Retinal pigment epithelial cell (primary cell): Measurements from ENCODE around the gene ANO10.

Source experiments
- DNase-seq: peaks from one replicate; pipeline ENCODE4 v3.0.0-alpha.2; 2010; ENCODE audit warnings: low read depth
- H3K4me3 ChIP-seq: 2 replicates; pipeline ENCODE4 v1.5.1; 2011; ENCODE audit warnings: mild to moderate bottlenecking, low read length, control low read depth, moderate library complexity
- CTCF ChIP-seq: conservative IDR thresholded peaks from 2 replicates; pipeline ENCODE4 v1.5.1; 2011; ENCODE audit warnings: low read depth, low read length, control low read depth, inconsistent platforms

The ANO10 gene

GRCh38 chr3:43648957-43649356, 27.1 kb upstream of the ANO10 start:
- no peak overlapping the region for H3K4me3 ChIP-seq
- TF ChIP-seq CTCF = no peak
- no peak for DNase-seq

GRCh38 chr3:43647331-43648166, 25.7 kb upstream of the ANO10 start:
- no peak for TF ChIP-seq CTCF
- no peak overlapping the region for H3K4me3 ChIP-seq
- DNase-seq = no peak

GRCh38 chr3:43644443-43644842, 22.6 kb upstream of the ANO10 start:
- H3K4me3 ChIP-seq = no peak overlapping the region
- DNase-seq = no peak
- TF ChIP-seq CTCF = no peak

- TF ChIP-seq CTCF = no peak
- H3K4me3 ChIP-seq = no peak overlapping the region
- DNase-seq = no peak
Measured at GRCh38 chr3:43641306-43642114, 19.7 kb upstream of the ANO10 start.

- H3K4me3 ChIP-seq = no peak overlapping the region
- TF ChIP-seq CTCF = no peak
Measured at GRCh38 chr3:43640681-43641080, 18.9 kb upstream of the ANO10 start.

GRCh38 chr3:43638594-43639447, 17.0 kb upstream of the ANO10 start:
- peak; percentile 35 for TF ChIP-seq CTCF
- H3K4me3 ChIP-seq = no peak overlapping the region
- peak; percentile 53 for DNase-seq

More at GRCh38 chr3:43640681-43641080, 18.9 kb upstream of the ANO10 start:
- no peak for DNase-seq
